Body of pancreas (tissue), 4 donors: ENCODE results near the gene C5orf15.

Experiments
- POLR2A ChIP-seq, 3 donors: fragments of 450-650 bp; IDR thresholded peaks; one replicate each; pipeline ENCODE4 v1.6.1; 2016; ENCODE audit warnings: antibody characterized with exemption in 3 of 3, mild to moderate bottlenecking in 2 of 3
- TF ChIP-seq, protein P1 (sequence below), 7 experiments: fragments of 450-650 bp in 4 of 7; fragments of 200-600 bp in 3 of 7; sonication (generic) in 3 of 7; IDR thresholded peaks; one replicate each; pipeline ENCODE4 v1.5.1; 2016 to 2019; ENCODE audit warnings: antibody characterized with exemption in 7 of 7

- TF ChIP-seq, protein P1, sequence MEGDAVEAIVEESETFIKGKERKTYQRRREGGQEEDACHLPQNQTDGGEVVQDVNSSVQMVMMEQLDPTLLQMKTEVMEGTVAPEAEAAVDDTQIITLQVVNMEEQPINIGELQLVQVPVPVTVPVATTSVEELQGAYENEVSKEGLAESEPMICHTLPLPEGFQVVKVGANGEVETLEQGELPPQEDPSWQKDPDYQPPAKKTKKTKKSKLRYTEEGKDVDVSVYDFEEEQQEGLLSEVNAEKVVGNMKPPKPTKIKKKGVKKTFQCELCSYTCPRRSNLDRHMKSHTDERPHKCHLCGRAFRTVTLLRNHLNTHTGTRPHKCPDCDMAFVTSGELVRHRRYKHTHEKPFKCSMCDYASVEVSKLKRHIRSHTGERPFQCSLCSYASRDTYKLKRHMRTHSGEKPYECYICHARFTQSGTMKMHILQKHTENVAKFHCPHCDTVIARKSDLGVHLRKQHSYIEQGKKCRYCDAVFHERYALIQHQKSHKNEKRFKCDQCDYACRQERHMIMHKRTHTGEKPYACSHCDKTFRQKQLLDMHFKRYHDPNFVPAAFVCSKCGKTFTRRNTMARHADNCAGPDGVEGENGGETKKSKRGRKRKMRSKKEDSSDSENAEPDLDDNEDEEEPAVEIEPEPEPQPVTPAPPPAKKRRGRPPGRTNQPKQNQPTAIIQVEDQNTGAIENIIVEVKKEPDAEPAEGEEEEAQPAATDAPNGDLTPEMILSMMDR (IDR thresholded peaks at IDR 0.05): no peak
- no peak for TF ChIP-seq POLR2A (IDR thresholded peaks at IDR 0.05)
These were observed 1.3 kb downstream of the C5orf15 start for GRCh38 chr5:133967124-133967523.
